Neural cell (in vitro differentiated cells): Measurements from ENCODE around the gene ACADM.

Source experiments
- EP300 ChIP-seq: fragments of 450-650 bp; conservative IDR thresholded peaks from 2 replicates; pipeline ENCODE4 v1.6.1; 2014; ENCODE audit warnings: antibody characterized with exemption, mild to moderate bottlenecking, moderate library complexity; ENCODE audit not compliant: poor library complexity, severe bottlenecking
- EZH2 ChIP-seq: fragments of 200-600, 300-800 bp; shearing (Covaris generic), sonication (generic); IDR thresholded peaks from 2 replicates; pipeline ENCODE4 v1.6.1; 2014; ENCODE audit warnings: antibody characterized with exemption, low read length, borderline replicate concordance, mild to moderate bottlenecking; ENCODE audit not compliant: insufficient read depth, poor library complexity, severe bottlenecking
- MXI1 ChIP-seq: fragments of 450-650 bp; conservative IDR thresholded peaks from 2 replicates; pipeline ENCODE4 v1.6.1; 2014; ENCODE audit warnings: antibody characterized with exemption, mild to moderate bottlenecking; ENCODE audit not compliant: poor library complexity, severe bottlenecking
- POLR2AphosphoS5 ChIP-seq: IDR thresholded peaks from 2 replicates; pipeline ENCODE4 v1.6.1; 2012
- REST ChIP-seq: IDR thresholded peaks from 2 replicates; pipeline ENCODE4 v1.6.1; 2012; ENCODE audit warnings: borderline replicate concordance
- SMC3 ChIP-seq: fragments of 450-650 bp; conservative IDR thresholded peaks from 2 replicates; pipeline ENCODE4 v1.6.1; 2014; ENCODE audit warnings: antibody characterized with exemption, mild to moderate bottlenecking, moderate library complexity; ENCODE audit not compliant: poor library complexity
- TAF1 ChIP-seq: IDR thresholded peaks from 2 replicates; pipeline ENCODE4 v1.6.1; 2012; ENCODE audit warnings: low read depth
- TF ChIP-seq, protein P1 (sequence below): fragments of 450-650 bp; IDR thresholded peaks from 2 replicates; pipeline ENCODE4 v1.5.1; 2014; ENCODE audit warnings: antibody characterized with exemption, mild to moderate bottlenecking, moderate library complexity; ENCODE audit not compliant: poor library complexity, severe bottlenecking

DNA sequence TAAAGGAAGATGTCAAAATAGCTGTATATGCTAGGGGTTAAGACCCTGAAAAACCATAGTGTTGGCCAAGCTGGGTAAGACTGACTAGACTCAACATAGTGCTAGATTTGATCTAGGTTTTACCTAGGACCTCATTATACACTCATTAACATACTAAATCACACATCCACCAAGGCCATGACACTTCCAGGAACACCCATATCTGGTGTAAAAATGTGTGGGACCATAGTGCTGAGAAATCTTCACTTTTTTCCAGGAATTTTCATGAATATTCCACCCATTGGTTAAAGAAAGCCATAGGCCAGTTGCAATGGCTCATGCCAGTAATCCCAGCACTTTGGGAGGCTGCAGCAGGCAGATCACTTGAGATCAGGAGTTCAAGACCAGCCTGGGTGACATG is 34.0 kb upstream of the ACADM start:
- TF ChIP-seq SMC3 (no peak), TAF1 (no peak), EZH2 (no peak), MXI1 (no peak), POLR2AphosphoS5 (no peak), REST (no peak), EP300 (no peak)
- TF ChIP-seq, protein P1, sequence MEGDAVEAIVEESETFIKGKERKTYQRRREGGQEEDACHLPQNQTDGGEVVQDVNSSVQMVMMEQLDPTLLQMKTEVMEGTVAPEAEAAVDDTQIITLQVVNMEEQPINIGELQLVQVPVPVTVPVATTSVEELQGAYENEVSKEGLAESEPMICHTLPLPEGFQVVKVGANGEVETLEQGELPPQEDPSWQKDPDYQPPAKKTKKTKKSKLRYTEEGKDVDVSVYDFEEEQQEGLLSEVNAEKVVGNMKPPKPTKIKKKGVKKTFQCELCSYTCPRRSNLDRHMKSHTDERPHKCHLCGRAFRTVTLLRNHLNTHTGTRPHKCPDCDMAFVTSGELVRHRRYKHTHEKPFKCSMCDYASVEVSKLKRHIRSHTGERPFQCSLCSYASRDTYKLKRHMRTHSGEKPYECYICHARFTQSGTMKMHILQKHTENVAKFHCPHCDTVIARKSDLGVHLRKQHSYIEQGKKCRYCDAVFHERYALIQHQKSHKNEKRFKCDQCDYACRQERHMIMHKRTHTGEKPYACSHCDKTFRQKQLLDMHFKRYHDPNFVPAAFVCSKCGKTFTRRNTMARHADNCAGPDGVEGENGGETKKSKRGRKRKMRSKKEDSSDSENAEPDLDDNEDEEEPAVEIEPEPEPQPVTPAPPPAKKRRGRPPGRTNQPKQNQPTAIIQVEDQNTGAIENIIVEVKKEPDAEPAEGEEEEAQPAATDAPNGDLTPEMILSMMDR, result no peak
